Measurements from ENCODE around the gene INS.

The INS gene

GRCh38 chr11:2143477-2143798, 17.6 kb downstream of the INS start:
- DNase-seq, result no peak

- no peak for DNase-seq
These were observed 18.2 kb downstream of the INS start for GRCh38 chr11:2142762-2143202.

- no peak for DNase-seq
These were observed 18.7 kb downstream of the INS start for GRCh38 chr11:2142300-2142759.

- no peak for DNase-seq
These were observed 20.3 kb downstream of the INS start for GRCh38 chr11:2140411-2141400.

- no peak for DNase-seq
These were observed 21.2 kb downstream of the INS start for GRCh38 chr11:2139621-2140337.

GRCh38 chr11:2139123-2139521, 21.9 kb downstream of the INS start, which contains the start of gene IGF2:
Gene IGF2, minus strand, starts transcription at chr11:2139389. Its CDS starts 3,866 bp downstream, at chr11:2135523.
- DNase-seq, result no peak

- no peak for DNase-seq
These were observed 22.4 kb downstream of the INS start for GRCh38 chr11:2138431-2139122.

- DNase-seq, result no peak
These were observed 23.0 kb downstream of the INS start for GRCh38 chr11:2138068-2138430.

- no peak for DNase-seq
These were observed 23.6 kb downstream of the INS start for GRCh38 chr11:2137202-2138067.

- DNase-seq, result no peak
These were observed 24.1 kb downstream of the INS start for GRCh38 chr11:2136952-2137201.

- DNase-seq, result no peak
These were observed 24.6 kb downstream of the INS start for GRCh38 chr11:2136209-2136951.

- DNase-seq, result no peak
These were observed 25.3 kb downstream of the INS start for GRCh38 chr11:2135648-2136201.

- no peak for DNase-seq
These were observed 25.9 kb downstream of the INS start for GRCh38 chr11:2135018-2135569.

GRCh38 chr11:2134022-2135010, 26.7 kb downstream of the INS start:
- no peak for DNase-seq

GRCh38 chr11:2133241-2134021, 27.6 kb downstream of the INS start:
- DNase-seq, result no peak

GRCh38 chr11:2132874-2133240, 28.2 kb downstream of the INS start:
- no peak for DNase-seq

- DNase-seq, result no peak
These were observed 28.8 kb downstream of the INS start for GRCh38 chr11:2132246-2132645.

GRCh38 chr11:2131371-2132236, 29.4 kb downstream of the INS start:
- DNase-seq, result no peak
